HG02840 (cell line): ENCODE results near the gene CEP72.
"Not testable (repeated sequence)": the region's sequence is repeated elsewhere in the genome, so short reads cannot be mapped to it uniquely, and the experiment has no call there.

Experiments used
- ATAC-seq: cut with Tn5 transposase; IDR thresholded peaks from one replicate; pipeline ENCODE4 v1.9.1; 2021; ENCODE audit warnings: mild to moderate bottlenecking, moderate library complexity, moderate number of reproducible peaks; ENCODE audit not compliant: unreplicated experiment, low FRiP score

The CEP72 gene

GRCh38 chr5:580436-580835 lies 31.7 kb upstream of the CEP72 start:
- no peak for ATAC-seq

- no peak for ATAC-seq
Observed at GRCh38 chr5:581266-581665, 30.9 kb upstream of the CEP72 start.

GRCh38 chr5:581941-582340 lies 30.2 kb upstream of the CEP72 start:
- ATAC-seq, result no peak

GRCh38 chr5:582445-582844 lies 29.7 kb upstream of the CEP72 start:
- ATAC-seq, result not testable (repeated sequence)

GRCh38 chr5:582936-583635 lies 29.1 kb upstream of the CEP72 start:
- no peak for ATAC-seq

- ATAC-seq, result no peak
Observed at GRCh38 chr5:583645-584044, 28.5 kb upstream of the CEP72 start.

- ATAC-seq, result no peak
Observed at GRCh38 chr5:584216-584615, 27.9 kb upstream of the CEP72 start.

GRCh38 chr5:584846-585245 lies 27.3 kb upstream of the CEP72 start:
- no peak for ATAC-seq

GRCh38 chr5:585556-585955 lies 26.6 kb upstream of the CEP72 start:
- no peak for ATAC-seq

GRCh38 chr5:585962-586628 lies 26.0 kb upstream of the CEP72 start:
- ATAC-seq, result no peak

GRCh38 chr5:586751-587285 lies 25.3 kb upstream of the CEP72 start:
- ATAC-seq, result no peak

- no peak for ATAC-seq
Observed at GRCh38 chr5:587403-587802, 24.7 kb upstream of the CEP72 start.

GRCh38 chr5:588406-588995 lies 23.6 kb upstream of the CEP72 start:
- ATAC-seq, result no peak

GRCh38 chr5:589173-589572 lies 23.0 kb upstream of the CEP72 start:
- no peak for ATAC-seq

- ATAC-seq, result no peak
Observed at GRCh38 chr5:589588-589987, 22.6 kb upstream of the CEP72 start.

- ATAC-seq, result no peak
Observed at GRCh38 chr5:590346-590745, 21.8 kb upstream of the CEP72 start.

GRCh38 chr5:591746-592145 lies 20.4 kb upstream of the CEP72 start:
- ATAC-seq, result no peak

- no peak for ATAC-seq
Observed at GRCh38 chr5:592158-592557, 20.0 kb upstream of the CEP72 start.

- ATAC-seq, result no peak
Observed at GRCh38 chr5:593511-593910, 18.6 kb upstream of the CEP72 start.

GRCh38 chr5:594226-594860 lies 17.8 kb upstream of the CEP72 start:
- ATAC-seq, result no peak

- no peak for ATAC-seq
Observed at GRCh38 chr5:595285-595875, 16.8 kb upstream of the CEP72 start.
